Measurements from ENCODE around the gene BCL2A1. TPM values are rescaled to one million over a fixed set of nuclear protein-coding genes. Genes with fewer than 3 reads are reported as not detected.
"Not testable (repeated sequence)": the region's sequence is repeated elsewhere in the genome, so short reads cannot be mapped to it uniquely, and the experiment has no call there.

The BCL2A1 gene
- not detected in 2 replicates for total RNA-seq
- polyA plus RNA-seq = 0.18 TPM in 1 of 2 replicates, not detected in the other

- DNase-seq (ENCODE audit: low read depth in 1 of 2, low spot score in 1 of 2) = peak in 1 of 2 donors; percentile 83
- no peaks in the 10 kb centered on the region for H3K36me3 ChIP-seq
- H3K27me3 ChIP-seq = no peaks in the 10 kb centered on the region
- H3K27ac ChIP-seq = no peak within 1 kb of the TSS
- no peak within 1 kb of the TSS for H3K4me3 ChIP-seq
- H3K9me3 ChIP-seq (ENCODE audit: low read depth) = no peaks in the 10 kb centered on the region
- H3K4me1 ChIP-seq (ENCODE audit: low read depth) = no peaks in the 10 kb centered on the region
- no peak for TF ChIP-seq CTCF (IDR thresholded peaks at IDR 0.05; ENCODE audit: low read depth, low read length)
These were observed at the start of gene BCL2A1 for GRCh38 chr15:79970624-79971434. Gene BCL2A1, minus strand, starts transcription at chr15:79971196. Its CDS starts 77 bp downstream, at chr15:79971119.

- TF ChIP-seq CTCF (IDR thresholded peaks at IDR 0.05; ENCODE audit: low read depth, low read length) = no peak
These were observed 49.7 kb upstream of the BCL2A1 start for GRCh38 chr15:80020731-80021130.

GRCh38 chr15:80020149-80020548 is 49.2 kb upstream of the BCL2A1 start:
- not testable (repeated sequence) for H3K36me3 ChIP-seq; H3K4me3 ChIP-seq; H3K4me1 ChIP-seq (ENCODE audit: low read depth); H3K27ac ChIP-seq; H3K27me3 ChIP-seq; H3K9me3 ChIP-seq (ENCODE audit: low read depth); DNase-seq (ENCODE audit: low read depth in 1 of 2, low spot score in 1 of 2)

More at GRCh38 chr15:80020731-80021130, 49.7 kb upstream of the BCL2A1 start:
- Histone ChIP-seq H3K4me1 (ENCODE audit: low read depth) (no peaks in the 10 kb centered on the region), H3K36me3 (no peaks in the 10 kb centered on the region), H3K9me3 (ENCODE audit: low read depth) (no peaks in the 10 kb centered on the region), H3K27ac (no peak overlapping the region), H3K27me3 (no peaks in the 10 kb centered on the region), H3K4me3 (no peak overlapping the region)
- DNase-seq (ENCODE audit: low read depth in 1 of 2, low spot score in 1 of 2) = no peak

- TF ChIP-seq CTCF (IDR thresholded peaks at IDR 0.05; ENCODE audit: low read depth, low read length) = no peak
- no peak for DNase-seq (ENCODE audit: low read depth in 1 of 2, low spot score in 1 of 2)
- H3K27ac ChIP-seq = no peak overlapping the region
- no peaks in the 10 kb centered on the region for H3K9me3 ChIP-seq (ENCODE audit: low read depth)
- no peaks in the 10 kb centered on the region for H3K36me3 ChIP-seq
- H3K4me3 ChIP-seq = no peak overlapping the region
- H3K4me1 ChIP-seq (ENCODE audit: low read depth) = no peaks in the 10 kb centered on the region
- no peaks in the 10 kb centered on the region for H3K27me3 ChIP-seq
These were observed 48.3 kb upstream of the BCL2A1 start for GRCh38 chr15:80019168-80019745.

GRCh38 chr15:80017139-80017538 is 46.1 kb upstream of the BCL2A1 start:
- H3K36me3 ChIP-seq; H3K4me1 ChIP-seq (ENCODE audit: low read depth); H3K27ac ChIP-seq; H3K4me3 ChIP-seq; DNase-seq (ENCODE audit: low read depth in 1 of 2, low spot score in 1 of 2); H3K27me3 ChIP-seq; H3K9me3 ChIP-seq (ENCODE audit: low read depth): not testable (repeated sequence)

GRCh38 chr15:80016506-80016905 is 45.5 kb upstream of the BCL2A1 start:
- not testable (repeated sequence) for H3K36me3 ChIP-seq; H3K4me1 ChIP-seq (ENCODE audit: low read depth); H3K9me3 ChIP-seq (ENCODE audit: low read depth); H3K27me3 ChIP-seq; H3K4me3 ChIP-seq; DNase-seq (ENCODE audit: low read depth in 1 of 2, low spot score in 1 of 2); H3K27ac ChIP-seq

- peak in 1 of 2 donors; percentile 3 for DNase-seq (ENCODE audit: low read depth in 1 of 2, low spot score in 1 of 2)
- Histone ChIP-seq H3K4me3 (no peak overlapping the region), H3K4me1 (ENCODE audit: low read depth) (no peaks in the 10 kb centered on the region), H3K9me3 (ENCODE audit: low read depth) (no peaks in the 10 kb centered on the region), H3K27ac (no peak overlapping the region), H3K27me3 (no peaks in the 10 kb centered on the region), H3K36me3 (no peaks in the 10 kb centered on the region)
- TF ChIP-seq CTCF (IDR thresholded peaks at IDR 0.05; ENCODE audit: low read depth, low read length) = no peak
These were observed 44.2 kb upstream of the BCL2A1 start for GRCh38 chr15:80015156-80015555.

GRCh38 chr15:80014186-80014585 is 43.2 kb upstream of the BCL2A1 start:
- not testable (repeated sequence) for H3K9me3 ChIP-seq (ENCODE audit: low read depth); H3K4me3 ChIP-seq; DNase-seq (ENCODE audit: low read depth in 1 of 2, low spot score in 1 of 2); H3K36me3 ChIP-seq; H3K27me3 ChIP-seq; H3K4me1 ChIP-seq (ENCODE audit: low read depth); H3K27ac ChIP-seq

Measured in cardiac muscle cell (in vitro differentiated cells and primary cell).